Lung (tissue), 5 donors: ENCODE measurements around the gene RPL21. TPM values are rescaled to one million over a fixed set of nuclear protein-coding genes. Genes with fewer than 3 reads are reported as not detected.

Experiments used
- polyA plus RNA-seq, 2 donors: library from polyadenylated mRNA; stranded (reverse); fragments of 200-250 nt; gene quantifications; one replicate each; pipeline ENCODE4 v1.2.1, GENCODE V29; 2013
- small RNA-seq: library from RNA; depleted of rRNA; stranded (forward); fragments of <200 nt; gene quantifications from one replicate; pipeline ENCODE3, GENCODE V24; 2014; ENCODE audit warnings: low replicate concordance
- total RNA-seq, 2 donors: library from RNA; depleted of rRNA in 1 of 2; stranded (reverse); fragments of >200 nt in 1 of 2; gene quantifications; one replicate each; pipeline ENCODE4 v1.2.1, GENCODE V29; 2014 to 2021
- donor health status: Bipolar disorder and iron deficiency.
- donor health status: healthy.
- donor health status: DM: yes; HTN: yes; CAD: no.

The RPL21 gene
- total and polyA plus RNA-seq, 4 donors: 796 to 1,951 (median 915) TPM

Small RNA genes lying within 50 kb of the gene (small RNA-seq; reads per million reads assigned to genes)
- gene SNORA27: not detected
- gene SNORD102: not detected

Other genes starting within 250 kb of the RPL21 start
- gene USP12, start 79.7 kb upstream of the RPL21 start, total RNA-seq: 10 to 100 TPM; 23.5 to 60.0 TPM
- gene USP12, start 79.7 kb upstream of the RPL21 start, polyA plus RNA-seq: 10 to 100 TPM; 12.6 to 15.0 TPM
- 10 to 100 TPM; 12.1 to 15.4 TPM for gene RASL11A, start 19.3 kb downstream of the RPL21 start, total RNA-seq
- gene RASL11A, start 19.3 kb downstream of the RPL21 start, polyA plus RNA-seq: 10 to 100 TPM; 15.1 to 31.5 TPM
- gene GTF3A, start 173.1 kb downstream of the RPL21 start, total RNA-seq: 10 to 100 TPM; 38.2 to 97.4 TPM
- 100 to 1,000 TPM; 125 to 241 TPM for gene GTF3A, start 173.1 kb downstream of the RPL21 start, polyA plus RNA-seq
- gene MTIF3, start 199.0 kb downstream of the RPL21 start, total RNA-seq: 10 to 100 TPM; 26.9 to 45.4 TPM
- gene MTIF3, start 199.0 kb downstream of the RPL21 start, polyA plus RNA-seq: 10 to 100 TPM; 47.7 to 64.7 TPM